Vagina (tissue), 2 donors: Measurements from ENCODE around the gene EFCAB6. TPM values are rescaled to one million over a fixed set of nuclear protein-coding genes. Genes with fewer than 3 reads are reported as not detected.

Experiments used
- DNase-seq, 2 donors: peaks; one replicate each; pipeline ENCODE4 v3.0.0-alpha.2; 2017; ENCODE audit errors: extremely low spot score in 2 of 2
- H3K27ac ChIP-seq: fragments of 200-600 bp; sonication (generic); one replicate; pipeline ENCODE4 v1.5.1; 2019
- H3K27me3 ChIP-seq: fragments of 200-600 bp; sonication (generic); one replicate; pipeline ENCODE4 v1.5.1; 2019
- H3K36me3 ChIP-seq, 2 donors: fragments of 200-600 bp; sonication (generic); one replicate each; pipeline ENCODE4 v1.5.1; 2017 to 2019
- H3K4me1 ChIP-seq: fragments of 200-600 bp; sonication (generic); one replicate; pipeline ENCODE4 v1.5.1; 2019
- H3K4me3 ChIP-seq, 2 donors: fragments of 200-600 bp; sonication (generic); 1 replicate in 1 of 2; 2 replicates in 1 of 2; pipeline ENCODE4 v1.5.1; 2016 to 2019
- H3K9me3 ChIP-seq: fragments of 200-600 bp; sonication (generic); one replicate; pipeline ENCODE4 v1.5.1; 2019
- CTCF ChIP-seq, 3 experiments: fragments of 450-650 bp in 2 of 3; fragments of 200-600 bp in 1 of 3; sonication (generic) in 1 of 3; IDR thresholded peaks; one replicate each; pipeline ENCODE4 v1.5.1; 2017 to 2019; ENCODE audit warnings: antibody characterized with exemption in 3 of 3, mild to moderate bottlenecking in 2 of 3, moderate library complexity in 2 of 3
- POLR2A ChIP-seq, 2 donors: fragments of 450-650 bp; IDR thresholded peaks; one replicate each; pipeline ENCODE4 v1.6.1; 2017; ENCODE audit warnings: antibody characterized with exemption in 2 of 2, mild to moderate bottlenecking in 2 of 2, moderate library complexity in 2 of 2
- POLR2AphosphoS5 ChIP-seq, 2 donors: sonication (generic); formaldehyde crosslinking; IDR thresholded peaks; one replicate each; pipeline ENCODE4 v1.9.0; 2017; ENCODE audit warnings: antibody characterized with exemption in 2 of 2, mild to moderate bottlenecking in 2 of 2, low read depth in 1 of 2; ENCODE audit not compliant: insufficient read depth in 1 of 2
- intact Hi-C: fragments of 100-400 bp; cut with DNase I; formaldehyde crosslinking; loops from one replicate; pipeline ENCODE4 v1.15.1; 2023
- total RNA-seq: library from RNA; depleted of rRNA; stranded (reverse); fragments of >200 nt; gene quantifications from one replicate; pipeline ENCODE4 v1.2.3, GENCODE V29; 2016

EFCAB6 gene
- total RNA-seq, 1 donor from 2014 or later: 1.7 TPM

- H3K4me3 ChIP-seq: no peak overlapping the region
- H3K27ac ChIP-seq: no peak overlapping the region
- H3K4me1 ChIP-seq: no peaks in the 10 kb centered on the region
- H3K27me3 ChIP-seq: no peaks in the 10 kb centered on the region
- H3K36me3 ChIP-seq: no peaks in the 10 kb centered on the region
- TF ChIP-seq POLR2AphosphoS5 (IDR thresholded peaks at IDR 0.05; ENCODE audit: insufficient read depth in 1 of 2, low read depth in 1 of 2) (no peak), CTCF (IDR thresholded peaks at IDR 0.05) (no peak), POLR2A (IDR thresholded peaks at IDR 0.05) (no peak)
- intact Hi-C loops: no loop called here
- no peaks in the 10 kb centered on the region for H3K9me3 ChIP-seq
- no peak for DNase-seq
Observed at GRCh38 chr22:43838161-43838560, 26.1 kb upstream of the EFCAB6 start.

GRCh38 chr22:43837666-43838065, 25.6 kb upstream of the EFCAB6 start:
- Histone ChIP-seq H3K4me3 (no peak overlapping the region), H3K9me3 (no peaks in the 10 kb centered on the region), H3K4me1 (no peaks in the 10 kb centered on the region), H3K36me3 (no peaks in the 10 kb centered on the region), H3K27me3 (no peaks in the 10 kb centered on the region), H3K27ac (no peak overlapping the region)
- intact Hi-C loops: no loop called here
- TF ChIP-seq POLR2A (IDR thresholded peaks at IDR 0.05): no peak
- TF ChIP-seq CTCF (IDR thresholded peaks at IDR 0.05): no peak
- no peak for TF ChIP-seq POLR2AphosphoS5 (IDR thresholded peaks at IDR 0.05; ENCODE audit: insufficient read depth in 1 of 2, low read depth in 1 of 2)
- no peak for DNase-seq

- no peaks in the 10 kb centered on the region for H3K36me3 ChIP-seq
- no peaks in the 10 kb centered on the region for H3K4me1 ChIP-seq
- DNase-seq: no peak
- no peak overlapping the region for H3K27ac ChIP-seq
- no peaks in the 10 kb centered on the region for H3K27me3 ChIP-seq
- no peaks in the 10 kb centered on the region for H3K9me3 ChIP-seq
- TF ChIP-seq CTCF (IDR thresholded peaks at IDR 0.05) (no peak), POLR2A (IDR thresholded peaks at IDR 0.05) (no peak), POLR2AphosphoS5 (IDR thresholded peaks at IDR 0.05; ENCODE audit: insufficient read depth in 1 of 2, low read depth in 1 of 2) (no peak)
- no peak overlapping the region for H3K4me3 ChIP-seq
- intact Hi-C loops: no loop called here
Observed at GRCh38 chr22:43835736-43836135, 23.6 kb upstream of the EFCAB6 start.

GRCh38 chr22:43835166-43835565, 23.1 kb upstream of the EFCAB6 start:
- Histone ChIP-seq H3K4me1 (no peaks in the 10 kb centered on the region), H3K27ac (no peak overlapping the region), H3K27me3 (no peaks in the 10 kb centered on the region), H3K9me3 (no peaks in the 10 kb centered on the region), H3K36me3 (no peaks in the 10 kb centered on the region), H3K4me3 (no peak overlapping the region)
- no peak for TF ChIP-seq POLR2AphosphoS5 (IDR thresholded peaks at IDR 0.05; ENCODE audit: insufficient read depth in 1 of 2, low read depth in 1 of 2)
- DNase-seq: no peak
- intact Hi-C loops: no loop called here

GRCh38 chr22:43833286-43834240, 21.5 kb upstream of the EFCAB6 start:
- DNase-seq: no peak
- Histone ChIP-seq H3K27me3 (no peaks in the 10 kb centered on the region), H3K4me3 (no peak overlapping the region), H3K9me3 (no peaks in the 10 kb centered on the region), H3K4me1 (peaks cover 13% of the 10 kb centered on the region), H3K36me3 (no peaks in the 10 kb centered on the region), H3K27ac (no peak overlapping the region)
- no peak for TF ChIP-seq POLR2AphosphoS5 (IDR thresholded peaks at IDR 0.05; ENCODE audit: insufficient read depth in 1 of 2, low read depth in 1 of 2)
- TF ChIP-seq POLR2A (IDR thresholded peaks at IDR 0.05): no peak
- no peak for TF ChIP-seq CTCF (IDR thresholded peaks at IDR 0.05)
- intact Hi-C loops: no loop called here
